ENCODE results near the gene RNF7. TPM values are rescaled to one million over a fixed set of nuclear protein-coding genes. Genes with fewer than 3 reads are reported as not detected.

The RNF7 gene
- total and polyA plus RNA-seq, 3 donors from 2014 or later: 60.7 to 122 (median 69.9) TPM

DNA sequence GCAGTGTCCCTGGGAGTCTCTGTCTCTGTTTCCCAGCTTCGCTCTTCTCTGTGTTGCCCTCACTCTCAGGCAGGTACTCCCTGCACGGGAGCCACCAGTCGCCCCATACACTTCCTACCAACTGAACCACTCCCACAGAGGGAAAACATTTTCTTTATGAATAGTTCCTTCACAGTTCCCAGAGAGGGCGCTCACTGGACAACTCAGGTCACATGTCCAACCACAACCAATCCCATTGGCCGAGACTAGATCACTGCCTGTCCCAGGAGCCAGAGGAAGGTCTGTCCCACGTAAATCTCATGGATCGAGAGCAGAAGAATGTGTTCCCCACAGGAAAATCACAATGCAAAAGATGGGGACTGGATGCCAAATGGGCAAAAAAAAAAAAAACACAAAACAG is 51.2 kb downstream of the RNF7 start:
- intact Hi-C loops (cut with DNase I; ENCODE audit: low total_unique reads): no loop called here
- Histone ChIP-seq H3K36me3 (ENCODE audit: low read depth, missing control alignments) (no peaks in the 10 kb centered on the region), H3K27me3 (no peaks in the 10 kb centered on the region), H3K27ac (no peak overlapping the region), H3K4me3 (no peak overlapping the region), H3K9me3 (no peaks in the 10 kb centered on the region), H3K4me1 (no peaks in the 10 kb centered on the region)
- DNase-seq: peak; percentile 66
- 60 to 78% methylated on average over 7 of the region's 7 CpGs for WGBS, 2 donors
- TF ChIP-seq POLR2A (IDR thresholded peaks at IDR 0.05): no peak
- TF ChIP-seq, protein P1, sequence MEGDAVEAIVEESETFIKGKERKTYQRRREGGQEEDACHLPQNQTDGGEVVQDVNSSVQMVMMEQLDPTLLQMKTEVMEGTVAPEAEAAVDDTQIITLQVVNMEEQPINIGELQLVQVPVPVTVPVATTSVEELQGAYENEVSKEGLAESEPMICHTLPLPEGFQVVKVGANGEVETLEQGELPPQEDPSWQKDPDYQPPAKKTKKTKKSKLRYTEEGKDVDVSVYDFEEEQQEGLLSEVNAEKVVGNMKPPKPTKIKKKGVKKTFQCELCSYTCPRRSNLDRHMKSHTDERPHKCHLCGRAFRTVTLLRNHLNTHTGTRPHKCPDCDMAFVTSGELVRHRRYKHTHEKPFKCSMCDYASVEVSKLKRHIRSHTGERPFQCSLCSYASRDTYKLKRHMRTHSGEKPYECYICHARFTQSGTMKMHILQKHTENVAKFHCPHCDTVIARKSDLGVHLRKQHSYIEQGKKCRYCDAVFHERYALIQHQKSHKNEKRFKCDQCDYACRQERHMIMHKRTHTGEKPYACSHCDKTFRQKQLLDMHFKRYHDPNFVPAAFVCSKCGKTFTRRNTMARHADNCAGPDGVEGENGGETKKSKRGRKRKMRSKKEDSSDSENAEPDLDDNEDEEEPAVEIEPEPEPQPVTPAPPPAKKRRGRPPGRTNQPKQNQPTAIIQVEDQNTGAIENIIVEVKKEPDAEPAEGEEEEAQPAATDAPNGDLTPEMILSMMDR (IDR thresholded peaks at IDR 0.05): no peak

DNA sequence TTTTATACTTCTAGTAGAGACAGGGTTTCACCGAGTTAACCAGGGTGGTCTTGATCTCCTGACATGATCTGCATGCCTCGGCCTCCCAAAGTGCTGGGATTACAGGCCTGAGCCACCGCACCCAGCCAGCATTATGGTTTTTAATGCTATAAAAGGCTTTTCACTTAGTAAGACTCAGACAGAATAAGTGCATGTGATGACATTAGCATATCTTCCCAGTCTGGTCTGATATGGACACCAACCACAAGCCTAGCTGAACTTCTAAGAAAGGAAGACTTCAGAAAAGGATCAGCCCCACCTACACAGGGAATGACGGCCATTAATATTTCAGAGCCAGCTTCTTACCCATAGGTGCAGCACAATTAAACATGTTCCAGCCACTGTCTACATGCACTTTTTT is 52.1 kb downstream of the RNF7 start:
- no peak for TF ChIP-seq POLR2A (IDR thresholded peaks at IDR 0.05)
- TF ChIP-seq, protein P1 (IDR thresholded peaks at IDR 0.05): no peak
- intact Hi-C loops (cut with DNase I; ENCODE audit: low total_unique reads): no loop called here
- no peak for DNase-seq
- Histone ChIP-seq H3K36me3 (ENCODE audit: low read depth, missing control alignments) (no peaks in the 10 kb centered on the region), H3K4me3 (no peak overlapping the region), H3K4me1 (no peaks in the 10 kb centered on the region), H3K27me3 (no peaks in the 10 kb centered on the region), H3K27ac (no peak overlapping the region), H3K9me3 (no peaks in the 10 kb centered on the region)
- WGBS, 2 donors: 83 to 86% methylated on average over 4 of the region's 4 CpGs

DNA sequence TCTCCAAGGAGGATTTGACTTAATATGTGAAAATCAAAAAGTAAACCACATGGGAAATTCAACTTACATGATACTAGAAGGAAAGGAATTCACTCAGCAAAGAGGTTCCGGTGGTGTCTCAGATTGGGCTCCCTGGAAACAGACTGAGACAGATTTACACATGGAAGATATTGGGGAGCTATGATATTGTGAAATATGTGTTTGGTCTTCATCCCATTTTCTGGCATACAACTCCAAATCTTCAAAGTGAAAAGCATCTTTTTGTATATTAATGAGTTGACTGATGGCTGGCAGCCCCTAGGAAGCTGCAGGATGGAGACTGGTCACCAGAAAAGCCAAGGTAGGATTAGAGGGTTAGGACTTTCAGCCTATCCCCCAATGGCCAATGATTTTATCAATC is 54.4 kb downstream of the RNF7 start:
- Histone ChIP-seq H3K27me3 (no peaks in the 10 kb centered on the region), H3K4me1 (peaks cover 10% of the 10 kb centered on the region), H3K9me3 (no peaks in the 10 kb centered on the region), H3K27ac (no peak overlapping the region), H3K4me3 (no peak overlapping the region), H3K36me3 (ENCODE audit: low read depth, missing control alignments) (no peaks in the 10 kb centered on the region)
- WGBS, 2 donors: 88 to 92% methylated on average over 1 of the region's 1 CpG
- intact Hi-C loops (cut with DNase I; ENCODE audit: low total_unique reads): no loop called here
- no peak for TF ChIP-seq POLR2A (IDR thresholded peaks at IDR 0.05)
- no peak for DNase-seq

DNA sequence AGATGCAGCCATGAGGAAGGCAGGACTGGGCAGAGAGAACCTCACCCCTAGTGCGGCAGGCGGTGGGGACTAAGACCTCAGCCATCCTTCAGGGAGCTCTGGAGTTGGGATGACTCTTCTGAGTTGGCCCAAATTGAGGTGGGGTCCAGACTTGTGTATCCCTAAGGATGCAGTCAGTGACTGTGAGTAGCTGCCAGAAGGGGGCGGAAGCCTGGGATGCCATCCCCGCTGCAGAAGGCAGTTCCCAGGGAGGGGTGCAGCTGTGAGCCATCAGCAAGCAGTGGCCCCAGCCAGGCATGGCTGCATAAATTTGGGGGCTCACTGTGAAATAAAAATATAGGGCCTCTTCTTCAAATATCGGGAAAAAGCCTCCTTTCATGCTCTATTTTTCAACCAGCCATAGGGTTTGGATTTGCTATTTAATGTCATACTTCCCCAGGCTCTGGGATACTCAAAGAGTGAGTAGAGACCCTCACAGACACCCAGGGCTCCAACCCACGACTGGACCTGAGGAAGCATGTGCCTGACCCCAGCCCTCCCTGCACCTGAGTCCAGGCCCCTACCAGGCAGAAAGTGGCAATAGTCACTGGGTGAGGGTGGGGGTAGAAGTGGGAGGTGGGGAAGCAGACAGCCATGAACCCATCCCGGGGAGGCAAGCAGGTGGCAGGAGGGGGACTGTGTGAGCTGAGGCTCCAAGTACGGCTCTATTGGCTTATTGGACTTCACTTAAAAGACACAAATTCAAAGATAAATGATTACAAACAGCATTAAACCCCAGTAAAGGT is 55.6 kb downstream of the RNF7 start:
- intact Hi-C loops (cut with DNase I; ENCODE audit: low total_unique reads): no loop called here
- DNase-seq: no peak
- Histone ChIP-seq H3K27ac (no peak overlapping the region), H3K9me3 (no peaks in the 10 kb centered on the region), H3K4me1 (peaks cover 21% of the 10 kb centered on the region), H3K27me3 (no peaks in the 10 kb centered on the region), H3K4me3 (no peak overlapping the region), H3K36me3 (ENCODE audit: low read depth, missing control alignments) (no peaks in the 10 kb centered on the region)
- no peak for TF ChIP-seq POLR2A (IDR thresholded peaks at IDR 0.05)
- TF ChIP-seq, protein P1 (IDR thresholded peaks at IDR 0.05): no peak
- WGBS, 2 donors: 93 to 94% methylated on average over 8 of the region's 8 CpGs

DNA sequence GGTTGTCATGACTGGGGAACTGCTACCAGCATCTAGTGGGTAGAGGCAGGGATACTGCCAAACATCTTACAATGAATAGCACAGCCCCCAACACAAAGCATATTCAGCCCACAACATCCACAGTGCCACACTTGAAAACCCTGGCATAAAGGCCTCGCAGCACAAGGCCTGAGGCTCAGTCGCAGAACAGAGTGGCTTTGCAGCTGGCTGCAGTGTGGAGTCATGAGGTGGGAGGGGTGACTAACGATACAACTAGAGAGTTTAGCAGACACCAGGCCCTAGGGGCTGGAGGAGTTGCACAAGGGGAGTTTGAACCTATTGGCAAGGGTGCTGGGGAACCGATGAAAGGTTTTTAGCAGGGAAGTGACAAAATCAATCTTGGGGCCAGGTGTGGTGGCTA is 57.2 kb downstream of the RNF7 start:
- TF ChIP-seq, protein P1 (IDR thresholded peaks at IDR 0.05): no peak
- TF ChIP-seq POLR2A (IDR thresholded peaks at IDR 0.05): no peak
- 90 to 95% methylated on average over 4 of the region's 4 CpGs for WGBS, 2 donors
- intact Hi-C loops (cut with DNase I; ENCODE audit: low total_unique reads): no loop called here
- Histone ChIP-seq H3K9me3 (no peaks in the 10 kb centered on the region), H3K4me3 (no peak overlapping the region), H3K27me3 (no peaks in the 10 kb centered on the region), H3K36me3 (ENCODE audit: low read depth, missing control alignments) (no peaks in the 10 kb centered on the region), H3K27ac (no peak overlapping the region), H3K4me1 (peaks cover 25% of the 10 kb centered on the region)
- no peak for DNase-seq
